HCT116 (cell line): ENCODE data around the gene GNPDA2. TPM values are rescaled to one million over a fixed set of nuclear protein-coding genes. Genes with fewer than 3 reads are reported as not detected.

ENCODE experiments used
- ATAC-seq: fragments of 200-7000 bp; cut with Tn5 transposase; 2 replicates; pipeline ENCODE4 v1.9.1; 2020; ENCODE audit warnings: mild to moderate bottlenecking, moderate library complexity
- BruUV-seq: library from RNA; stranded (reverse); fragments of 400-500 nt; replicated peaks from 2 replicates; lab custom pipeline; 2021; lab: Mats Ljungman, UMichigan
- CTCF ChIA-PET: fragments of 300-600 bp; sonication (Branson Sonifier 250); formaldehyde crosslinking; loops from one replicate; lab custom pipeline; 2021; ENCODE audit warnings: antibody characterized with exemption; lab: Charles Lee
- POLR2A ChIA-PET: fragments of 300-600, 350-600 bp; sonication (Branson Sonifier 250); formaldehyde crosslinking; loops from one replicate; lab custom pipeline; 2021; ENCODE audit warnings: antibody characterized with exemption; lab: Charles Lee
- RAD21 ChIA-PET, 2 experiments: fragments of 300-600 bp; sonication (Branson Sonifier 250); formaldehyde crosslinking; loops; one replicate each; lab custom pipeline; 2023; ENCODE audit warnings: low total read pairs in 2 of 2; ENCODE audit not compliant: uncharacterized antibody in 2 of 2, unreplicated experiment in 2 of 2, low non-redundant PET in 1 of 2; lab: Charles Lee
- DNase-seq: peaks from one replicate; pipeline ENCODE4 v3.0.0-alpha.2; 2010; ENCODE audit warnings: low read depth, low spot score
- H2AFZ ChIP-seq: fragments of 200-600 bp; shearing (Covaris generic), sonication (generic); 2 replicates; pipeline ENCODE4 v1.6.1; 2017; ENCODE audit warnings: low read depth, mixed run types, mixed read lengths, antibody characterized with exemption, low read length; ENCODE audit not compliant: poor library complexity, severe bottlenecking
- H3K27ac ChIP-seq: 2 replicates; pipeline ENCODE4 v1.5.1; 2012; ENCODE audit warnings: low read depth, low read length
- H3K27me3 ChIP-seq: fragments of 200-600 bp; sonication (generic); 2 replicates; pipeline ENCODE4 v1.6.1; 2016; ENCODE audit warnings: mixed run types, low read length, mixed read lengths; ENCODE audit not compliant: insufficient read depth
- H3K36me3 ChIP-seq, 2 experiments: fragments of 200-500 bp in 1 of 2; fragments of 200-600 bp in 1 of 2; sonication (Bioruptor generic) in 1 of 2; sonication (generic) in 1 of 2; 2 replicates each; pipeline versions ENCODE4 v1.5.1 to v1.6.1; 2014 to 2016; ENCODE audit warnings: low read length in 2 of 2, inconsistent platforms in 1 of 2, mixed read lengths in 1 of 2, mixed run types in 1 of 2; ENCODE audit not compliant: insufficient read depth in 2 of 2, control insufficient read depth in 1 of 2
- H3K4me1 ChIP-seq, 2 experiments: fragments of 200-600 bp in 1 of 2; sonication (generic) in 1 of 2; 2 replicates each; pipeline versions ENCODE4 v1.5.1 to v1.6.1; 2012 to 2017; ENCODE audit warnings: low read length in 2 of 2, inconsistent platforms in 1 of 2, mild to moderate bottlenecking in 1 of 2, mixed read lengths in 1 of 2, mixed run types in 1 of 2, moderate library complexity in 1 of 2; ENCODE audit not compliant: insufficient read depth in 2 of 2, control insufficient read depth in 1 of 2
- H3K4me2 ChIP-seq: fragments of 200-600 bp; sonication (generic); 2 replicates; pipeline ENCODE4 v1.6.1; 2017; ENCODE audit warnings: mixed run types, low read length, mixed read lengths
- H3K4me3 ChIP-seq, 2 experiments: fragments of 200-600 bp in 1 of 2; sonication (generic) in 1 of 2; replicated peaks in 1 of 2; 2 replicates each; pipeline ENCODE4 v1.5.1; 2011 to 2016; ENCODE audit warnings: low read length in 2 of 2, control low read depth in 1 of 2, low read depth in 1 of 2, mild to moderate bottlenecking in 1 of 2, mixed read lengths in 1 of 2, mixed run types in 1 of 2
- H3K79me2 ChIP-seq: fragments of 200-600 bp; sonication (generic); 2 replicates; pipeline ENCODE4 v1.6.1; 2017; ENCODE audit warnings: mild to moderate bottlenecking, mixed run types, low read length, moderate library complexity, mixed read lengths; ENCODE audit not compliant: insufficient read depth
- H3K9ac ChIP-seq: fragments of 200-600 bp; sonication (generic); 2 replicates; pipeline ENCODE4 v1.6.1; 2016; ENCODE audit warnings: low read length, mixed read lengths
- H3K9me2 ChIP-seq: fragments of 200-600 bp; sonication (generic), shearing (Covaris generic); 2 replicates; pipeline ENCODE4 v1.6.1; 2017; ENCODE audit warnings: mixed run types, mild to moderate bottlenecking, moderate library complexity; ENCODE audit not compliant: insufficient read depth
- H3K9me3 ChIP-seq, 2 experiments: fragments of 200-500 bp in 1 of 2; fragments of 200-600 bp in 1 of 2; sonication (Bioruptor generic) in 1 of 2; sonication (generic) in 1 of 2; 2 replicates each; pipeline ENCODE4 v1.6.1; 2014 to 2017; ENCODE audit warnings: low read length in 2 of 2, mixed read lengths in 2 of 2, inconsistent platforms in 1 of 2, low read depth in 1 of 2, mild to moderate bottlenecking in 1 of 2, mixed run types in 1 of 2, moderate library complexity in 1 of 2; ENCODE audit not compliant: control insufficient read depth in 1 of 2, insufficient read depth in 1 of 2
- H4K20me1 ChIP-seq: fragments of 200-600 bp; sonication (generic), shearing (Covaris generic); 2 replicates; pipeline ENCODE4 v1.6.1; 2017; ENCODE audit warnings: mixed run types, mild to moderate bottlenecking, moderate library complexity; ENCODE audit not compliant: insufficient read depth
- ATF3 ChIP-seq: IDR thresholded peaks from 2 replicates; pipeline ENCODE4 v1.6.1; 2012
- CEBPB ChIP-seq: IDR thresholded peaks from 2 replicates; pipeline ENCODE4 v1.6.1; 2012; ENCODE audit warnings: low read depth
- EGR1 ChIP-seq: IDR thresholded peaks from 2 replicates; pipeline ENCODE4 v1.6.1; 2012; ENCODE audit warnings: low read depth
- EZH2phosphoT487 ChIP-seq: fragments of 200-600 bp; IDR thresholded peaks from 2 replicates; pipeline ENCODE4 v1.6.1; 2018; ENCODE audit warnings: antibody characterized with exemption, borderline replicate concordance
- POLR2A ChIP-seq: IDR thresholded peaks from 2 replicates; pipeline ENCODE4 v1.7.0; 2011; ENCODE audit warnings: borderline replicate concordance; ENCODE audit not compliant: insufficient read depth, insufficient read length; ENCODE audit errors: extremely low read depth
- POLR2AphosphoS5 ChIP-seq: IDR thresholded peaks from 2 replicates; pipeline ENCODE4 v1.6.1; 2011; ENCODE audit warnings: mild to moderate bottlenecking, low read depth, low read length, moderate library complexity
- SRF ChIP-seq: IDR thresholded peaks from 2 replicates; pipeline ENCODE4 v1.6.1; 2012; ENCODE audit warnings: low read depth
- ZBTB33 ChIP-seq: IDR thresholded peaks from 2 replicates; pipeline ENCODE4 v1.6.1; 2011; ENCODE audit warnings: mild to moderate bottlenecking, low read length, moderate library complexity; ENCODE audit not compliant: insufficient replicate concordance; ENCODE audit errors: extremely low read depth
- ZFX ChIP-seq: fragments of 450-650 bp; IDR thresholded peaks from 2 replicates; pipeline ENCODE4 v1.6.1; 2017
- intact Hi-C: fragments of 100-400 bp; cut with micrococcal nuclease; formaldehyde crosslinking; loops from 2 replicates; pipeline ENCODE4 v1.10.0; 2022
- total RNA-seq: library from RNA; stranded (reverse); gene quantifications from one replicate; pipeline ENCODE4 v1.2.1, GENCODE V29; 2021; ENCODE audit not compliant: unreplicated experiment

GNPDA2 gene
- total RNA-seq, 1 experiment from 2014 or later, result 15.8 TPM

- Histone ChIP-seq H3K36me3 (no peaks in the 10 kb centered on the region), H3K9me3 (no peaks in the 10 kb centered on the region), H3K4me2 (no peak overlapping the region), H2AFZ (no peak overlapping the region), H3K4me1 (no peaks in the 10 kb centered on the region; a peak in 1 of 4 replicates), H3K4me3 (no peak overlapping the region), H3K27me3 (no peaks in the 10 kb centered on the region; the same call in none of the 2 replicates), H3K9ac (no peak overlapping the region), H3K27ac (no peak overlapping the region), H3K79me2 (no peaks in the 10 kb centered on the region), H4K20me1 (no peaks in the 10 kb centered on the region)
- ATAC-seq, result no peak
- no peak for DNase-seq
- ChIA-PET POLR2A (no interaction called here), RAD21 (no interaction called here)
- intact Hi-C loops, result no loop called here
- TF ChIP-seq SRF, result no peak
- no peak for TF ChIP-seq ZBTB33
- TF ChIP-seq CEBPB, result no peak
- TF ChIP-seq POLR2A, result no peak
- no peak for TF ChIP-seq EGR1
- TF ChIP-seq ATF3, result no peak
- no peak for TF ChIP-seq EZH2phosphoT487
- TF ChIP-seq ZFX, result no peak
- no peak for TF ChIP-seq POLR2AphosphoS5
- TF ChIP-seq, all 23 proteins: peak for 0
- H3K9me2 ChIP-seq, result no peaks in the 10 kb centered on the region
- BruUV-seq, result no TSS peak
- CTCF ChIA-PET, result no interaction called here
These were observed 64.3 kb downstream of the GNPDA2 start for GRCh38 chr4:44661940-44662622.
